Measurements from ENCODE around the gene BCL2.

Gene BCL2

GRCh38 chr18:63284827-63285733 is 34.5 kb downstream of the BCL2 start:
- DNase-seq (ENCODE audit: low read depth): no peak

GRCh38 chr18:63284173-63284799 is 35.3 kb downstream of the BCL2 start:
- no peak for DNase-seq (ENCODE audit: low read depth)

- DNase-seq (ENCODE audit: low read depth): no peak
Measured at GRCh38 chr18:63283305-63284094, 36.1 kb downstream of the BCL2 start.

GRCh38 chr18:63282793-63283192 is 36.8 kb downstream of the BCL2 start:
- DNase-seq (ENCODE audit: low read depth): no peak

GRCh38 chr18:63273222-63273927 is 46.2 kb downstream of the BCL2 start:
- no peak for DNase-seq (ENCODE audit: low read depth)

- DNase-seq (ENCODE audit: low read depth): no peak
Measured at GRCh38 chr18:63272638-63273037, 46.9 kb downstream of the BCL2 start.

GRCh38 chr18:63271881-63272299 is 47.7 kb downstream of the BCL2 start:
- DNase-seq (ENCODE audit: low read depth): no peak

GRCh38 chr18:63271148-63271547 is 48.4 kb downstream of the BCL2 start:
- DNase-seq (ENCODE audit: low read depth): no peak

- no peak for DNase-seq (ENCODE audit: low read depth)
Measured at GRCh38 chr18:63267975-63268721, 51.4 kb downstream of the BCL2 start.

- DNase-seq (ENCODE audit: low read depth): no peak
Measured at GRCh38 chr18:63266888-63267790, 52.4 kb downstream of the BCL2 start.

GRCh38 chr18:63265326-63265725 is 54.2 kb downstream of the BCL2 start:
- DNase-seq (ENCODE audit: low read depth): no peak

GRCh38 chr18:63264871-63265270 is 54.7 kb downstream of the BCL2 start:
- DNase-seq (ENCODE audit: low read depth): no peak

GRCh38 chr18:63263444-63263843 is 56.1 kb downstream of the BCL2 start:
- DNase-seq (ENCODE audit: low read depth): no peak

GRCh38 chr18:63262369-63263335 is 56.9 kb downstream of the BCL2 start:
- DNase-seq (ENCODE audit: low read depth): no peak

GRCh38 chr18:63261029-63261428 is 58.5 kb downstream of the BCL2 start:
- no peak for DNase-seq (ENCODE audit: low read depth)

- no peak for DNase-seq (ENCODE audit: low read depth)
Measured at GRCh38 chr18:63260380-63260754, 59.2 kb downstream of the BCL2 start.

- DNase-seq (ENCODE audit: low read depth): no peak
Measured at GRCh38 chr18:63259567-63260379, 59.8 kb downstream of the BCL2 start.
